NCI-H146 (cell line): Measurements from ENCODE around the gene ZIC1.

Experiments used
- DNase-seq: peaks from one replicate; lab custom pipeline; 2025; lab: John Stamatoyannopoulos, UW

ZIC1 gene

GRCh38 chr3:147380387-147380951 is 28.7 kb upstream of the ZIC1 start:
- DNase-seq = no peak

DNA sequence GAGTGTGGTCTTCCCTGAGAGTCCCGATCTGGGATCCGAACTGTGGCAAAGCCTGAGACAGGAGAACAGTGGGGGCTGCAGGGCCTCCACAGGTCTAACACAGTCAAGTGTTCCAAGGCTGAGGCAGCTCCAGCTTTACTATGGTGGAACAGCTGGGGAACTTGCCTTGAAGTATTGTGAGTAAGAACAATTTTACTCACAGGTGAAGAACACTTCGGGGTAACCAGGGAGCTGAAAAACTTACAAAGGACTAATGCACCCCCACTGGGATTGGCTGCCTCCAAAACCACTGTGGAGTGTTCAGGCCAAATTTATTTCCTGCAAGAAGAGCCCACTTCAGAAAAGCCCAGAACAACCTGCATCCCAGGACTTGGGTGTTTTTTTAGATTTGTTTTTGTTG is 28.2 kb upstream of the ZIC1 start:
- DNase-seq = no peak

DNA sequence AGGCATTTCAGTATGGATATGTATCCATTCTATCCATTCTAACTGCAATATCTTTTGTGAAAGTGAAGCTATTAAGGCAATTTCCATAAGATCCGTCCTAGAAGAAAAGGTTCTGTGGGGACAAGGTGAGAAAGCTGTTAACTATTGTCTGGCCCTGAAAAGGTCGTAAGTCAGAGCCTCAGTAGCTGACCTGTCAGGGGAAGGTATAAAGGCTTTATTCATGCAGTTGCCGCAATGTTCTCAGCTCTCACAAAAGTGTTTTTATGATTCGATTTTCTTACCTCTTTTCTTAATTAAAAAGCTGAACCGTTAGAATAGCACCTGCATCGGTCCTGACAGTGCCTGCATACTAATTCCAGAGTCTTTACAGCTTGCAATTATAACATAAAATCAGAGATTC is 27.6 kb upstream of the ZIC1 start:
- DNase-seq = no peak

- DNase-seq = no peak
Measured at GRCh38 chr3:147383617-147384016, 25.5 kb upstream of the ZIC1 start.

DNA sequence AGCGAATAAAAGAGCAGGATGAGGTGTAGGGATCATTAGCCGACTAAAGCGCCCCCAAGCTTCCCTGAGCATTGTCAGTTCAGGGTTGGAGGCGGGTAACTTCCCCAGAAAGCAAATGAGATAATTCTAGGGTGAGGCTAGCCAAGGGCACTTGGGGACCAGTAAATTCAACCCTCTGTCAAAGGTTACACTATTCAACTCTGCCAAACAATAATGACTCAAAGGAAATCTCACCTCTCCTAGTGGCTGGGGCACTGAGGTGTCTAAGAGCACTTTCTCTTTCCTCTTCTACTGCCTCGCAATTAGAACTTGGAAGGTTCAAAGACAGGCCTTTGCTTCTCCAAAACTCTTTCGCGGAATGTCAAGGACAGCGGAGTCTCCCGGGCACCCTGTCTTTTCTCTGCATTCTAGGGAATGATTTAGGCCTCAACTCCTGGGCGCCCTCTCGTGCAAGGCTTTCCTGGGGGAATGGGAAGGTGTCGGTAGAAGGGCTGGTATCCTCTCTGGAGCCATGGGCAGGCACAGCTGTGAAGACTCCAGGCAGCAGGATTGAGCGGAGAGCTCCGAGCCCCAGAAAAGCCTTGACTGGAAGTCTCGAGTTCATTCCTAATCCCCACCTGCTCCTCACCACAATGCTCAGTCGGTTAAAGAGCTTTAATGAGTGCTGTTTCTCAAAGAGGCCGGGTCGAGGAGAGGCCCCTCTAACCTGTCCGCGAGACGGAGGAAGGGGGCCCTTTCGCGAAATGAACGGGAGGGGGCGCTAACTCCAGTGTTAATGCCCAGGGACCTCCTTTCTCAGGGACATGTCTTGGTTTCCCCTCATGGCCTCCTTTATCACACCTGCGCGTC is 24.7 kb upstream of the ZIC1 start:
- no peak for DNase-seq

DNA sequence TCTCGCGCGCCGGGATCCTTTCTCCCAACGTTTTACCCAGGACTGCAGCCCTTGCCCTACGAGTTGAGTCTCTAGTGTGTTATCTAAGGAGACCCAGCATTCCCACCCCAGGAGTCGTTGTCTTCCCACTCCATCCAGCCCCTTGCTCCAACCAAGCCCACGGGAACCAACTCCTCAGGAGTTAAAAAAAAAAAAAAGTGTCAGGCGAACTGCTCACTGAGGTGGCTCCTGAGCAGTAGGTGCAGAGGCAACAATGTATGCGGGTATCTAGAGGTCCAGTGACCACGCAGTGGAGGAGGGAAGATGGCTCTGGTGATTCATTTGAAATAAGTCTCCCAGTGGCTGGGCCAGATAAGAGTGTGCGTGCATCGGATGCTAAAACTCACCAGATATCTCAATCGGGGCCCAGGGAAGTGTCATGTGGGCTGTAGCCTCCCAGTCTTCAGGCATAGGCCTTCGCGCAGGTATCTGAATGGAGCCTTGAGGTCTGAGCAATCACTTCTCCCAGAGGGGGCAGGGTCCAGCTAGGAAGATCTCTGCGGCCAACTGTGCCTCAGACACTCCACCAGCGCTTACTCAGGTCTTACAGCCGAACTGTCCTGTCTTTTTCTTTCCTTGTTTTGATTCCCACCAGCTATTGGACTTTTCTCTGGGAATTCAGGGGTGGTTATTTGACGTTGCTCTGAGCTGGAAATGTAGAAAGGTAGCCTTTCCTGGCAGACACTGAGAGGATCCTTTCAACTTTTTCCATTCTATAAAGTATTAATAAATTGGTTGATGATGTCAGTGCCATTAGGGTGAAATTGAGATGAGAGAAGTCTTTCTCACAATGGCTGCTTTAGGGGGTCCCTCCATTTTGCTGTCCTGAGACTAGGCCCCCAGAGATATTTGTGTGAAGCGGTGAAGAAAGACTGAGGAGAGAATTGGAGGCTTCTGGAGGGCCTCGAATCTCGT is 23.8 kb upstream of the ZIC1 start:
- DNase-seq = no peak

GRCh38 chr3:147387291-147387884 is 21.8 kb upstream of the ZIC1 start:
- no peak for DNase-seq

- DNase-seq = no peak
Measured at GRCh38 chr3:147387885-147388699, 21.1 kb upstream of the ZIC1 start.

DNA sequence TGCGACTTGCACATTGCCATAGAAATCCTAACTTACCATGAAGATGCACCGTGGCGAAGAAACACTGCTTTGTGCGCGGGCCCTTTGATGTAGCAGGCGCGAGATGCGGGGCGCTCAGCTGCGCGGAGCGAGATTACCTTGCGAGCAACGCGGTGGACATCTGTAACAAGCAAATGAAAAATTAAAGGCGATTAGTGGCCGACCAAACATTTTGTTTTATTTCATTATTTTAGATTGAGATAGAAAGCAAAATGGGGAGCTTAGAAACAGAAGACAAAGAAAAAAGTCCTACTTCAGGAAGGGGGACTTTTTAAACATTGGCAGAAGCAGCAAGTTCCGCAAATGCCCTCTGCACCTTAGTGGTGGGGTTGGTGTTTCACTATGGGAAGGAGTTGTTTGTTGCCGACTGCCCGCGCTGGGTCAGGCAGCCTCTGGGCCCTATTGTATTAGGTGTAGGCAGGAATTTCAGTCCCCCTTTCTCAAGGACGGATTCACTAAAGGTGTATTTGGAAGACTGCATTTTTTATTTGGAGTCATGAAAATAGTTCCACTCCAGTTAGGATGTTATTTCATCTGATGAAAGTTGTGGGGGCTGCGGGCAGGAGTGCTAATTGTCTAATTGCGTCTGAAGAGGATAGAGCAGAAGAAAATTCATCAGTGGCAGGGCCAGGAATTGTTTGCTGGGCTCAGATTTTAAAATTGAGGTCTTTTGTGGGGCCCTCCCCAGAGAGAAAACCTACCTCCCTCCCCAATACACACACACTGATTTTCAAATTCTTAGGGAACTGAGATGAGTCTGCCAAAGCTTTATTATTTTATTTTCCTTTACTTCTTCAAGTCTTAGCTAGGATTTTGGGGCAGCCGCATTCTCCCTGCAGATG is 20.2 kb upstream of the ZIC1 start:
- no peak for DNase-seq

GRCh38 chr3:147389717-147390116 is 19.4 kb upstream of the ZIC1 start:
- DNase-seq = no peak

GRCh38 chr3:147390589-147391569 is 18.3 kb upstream of the ZIC1 start:
- no peak for DNase-seq

DNA sequence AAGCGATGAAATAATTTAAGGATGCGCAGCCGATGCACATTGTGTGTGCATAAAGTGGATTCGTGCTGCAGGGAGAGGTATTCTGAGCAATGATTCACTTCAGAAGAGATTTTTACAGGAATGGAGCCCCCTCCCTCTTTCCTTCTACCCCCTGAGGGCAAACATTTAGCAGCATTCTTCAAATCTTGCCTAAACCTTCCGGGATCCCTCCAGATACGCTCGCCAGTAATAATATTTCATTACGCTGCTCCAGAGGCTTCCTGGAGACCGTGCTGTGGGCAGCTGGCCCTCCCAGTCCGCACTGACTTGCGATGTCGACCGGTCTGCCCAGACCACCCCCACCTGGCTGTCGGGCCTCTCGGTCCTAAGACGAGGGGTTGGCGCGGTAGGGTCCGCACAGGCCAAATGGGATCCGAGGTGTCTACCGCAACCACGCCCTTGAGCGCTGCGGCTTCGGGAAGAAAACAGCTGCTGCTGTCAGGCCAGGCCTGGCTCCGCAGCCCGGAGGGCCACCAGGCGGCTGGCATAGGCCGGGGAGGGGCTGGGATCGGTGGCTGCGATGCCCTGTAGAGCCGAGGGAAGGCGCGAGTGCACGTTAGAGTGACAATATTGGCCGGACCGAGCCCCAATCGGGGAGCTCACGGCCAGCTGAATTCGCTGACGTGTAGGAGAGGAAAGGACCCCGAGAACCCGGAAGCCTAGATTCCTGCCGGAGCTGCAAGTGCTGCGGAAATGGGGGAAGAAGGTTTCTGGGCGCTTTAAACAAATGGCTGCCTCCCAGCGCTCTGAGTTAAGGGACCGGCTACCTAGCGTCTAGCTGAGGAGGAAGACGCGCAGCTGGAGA is 17.2 kb upstream of the ZIC1 start:
- DNase-seq = no peak

DNA sequence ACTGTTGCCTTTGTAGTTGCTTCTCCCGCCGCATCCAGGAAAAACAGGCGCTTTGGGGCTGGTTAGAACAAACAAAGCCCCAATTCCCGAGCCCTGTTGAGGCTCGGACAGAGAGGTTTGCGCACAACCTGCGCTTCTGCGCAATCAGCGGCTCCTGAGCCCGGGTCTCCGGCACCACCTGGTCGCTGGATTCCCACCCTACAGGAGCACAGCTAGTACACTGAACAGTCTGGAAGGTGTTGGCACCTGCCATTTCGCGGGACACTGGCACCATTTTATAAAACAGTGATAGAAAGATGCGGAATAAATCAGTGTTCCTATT is 16.6 kb upstream of the ZIC1 start:
- DNase-seq = no peak

DNA sequence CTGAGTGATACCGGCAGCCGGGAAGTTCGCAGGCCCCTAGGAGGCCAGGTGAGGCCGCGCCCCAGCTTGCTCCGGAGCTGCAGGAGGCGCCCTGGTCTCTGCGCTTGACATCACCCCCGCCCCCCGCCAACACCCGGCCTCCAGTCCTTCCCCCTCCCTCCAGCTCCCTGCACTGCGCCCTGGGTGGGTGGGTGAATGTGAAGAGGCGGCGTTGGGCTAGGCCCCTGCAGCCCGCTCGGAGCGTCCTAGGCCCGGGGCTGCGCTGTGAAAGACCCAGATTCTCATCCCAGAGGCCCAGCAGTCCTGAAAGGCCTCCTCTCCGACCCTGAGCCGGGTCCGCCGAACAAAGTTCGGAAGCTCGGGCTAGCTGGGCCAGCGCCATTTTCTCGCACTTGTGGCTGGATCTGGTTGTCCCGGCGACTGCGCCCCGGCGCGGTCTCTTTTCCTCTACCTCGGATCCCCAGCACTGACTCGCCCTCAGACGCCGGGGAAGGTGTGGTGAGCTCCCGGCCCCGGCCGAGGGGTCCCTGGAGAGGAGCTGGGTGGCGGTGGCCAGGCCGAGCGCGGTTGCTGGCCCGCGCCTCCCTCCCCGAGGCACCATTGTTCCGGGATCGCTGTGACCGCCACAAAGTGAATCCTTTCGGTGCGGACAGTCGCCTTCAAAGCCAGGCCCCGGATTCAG is 15.8 kb upstream of the ZIC1 start:
- DNase-seq = no peak

- no peak for DNase-seq
Measured at GRCh38 chr3:147393943-147394883, 15.0 kb upstream of the ZIC1 start.

- DNase-seq = no peak
Measured at GRCh38 chr3:147394884-147395225, 14.3 kb upstream of the ZIC1 start.
